Measurements from ENCODE around the gene INHBB.

Gene INHBB

GRCh38 chr2:120360307-120360855, 14.4 kb downstream of the INHBB start:
- no peak for DNase-seq

- no peak for DNase-seq
Measured at GRCh38 chr2:120362926-120363325, 17.0 kb downstream of the INHBB start.

GRCh38 chr2:120365236-120365793, 19.4 kb downstream of the INHBB start:
- DNase-seq = no peak

- DNase-seq = no peak
Measured at GRCh38 chr2:120366698-120367097, 20.8 kb downstream of the INHBB start.

- DNase-seq = no peak
Measured at GRCh38 chr2:120367221-120367620, 21.3 kb downstream of the INHBB start.

- no peak for DNase-seq
Measured at GRCh38 chr2:120367649-120368048, 21.7 kb downstream of the INHBB start.

- DNase-seq = no peak
Measured at GRCh38 chr2:120368086-120368485, 22.1 kb downstream of the INHBB start.

GRCh38 chr2:120369250-120369649, 23.3 kb downstream of the INHBB start:
- no peak for DNase-seq

GRCh38 chr2:120371969-120372625, 26.2 kb downstream of the INHBB start:
- no peak for DNase-seq

- no peak for DNase-seq
Measured at GRCh38 chr2:120372816-120373215, 26.9 kb downstream of the INHBB start.

GRCh38 chr2:120373424-120373823, 27.5 kb downstream of the INHBB start:
- no peak for DNase-seq

GRCh38 chr2:120374821-120375220, 28.9 kb downstream of the INHBB start:
- no peak for DNase-seq

GRCh38 chr2:120375251-120376020, 29.5 kb downstream of the INHBB start:
- no peak for DNase-seq

- no peak for DNase-seq
Measured at GRCh38 chr2:120376101-120376500, 30.2 kb downstream of the INHBB start.

- DNase-seq = no peak
Measured at GRCh38 chr2:120376679-120377640, 31.0 kb downstream of the INHBB start.

- no peak for DNase-seq
Measured at GRCh38 chr2:120378605-120379004, 32.7 kb downstream of the INHBB start.

- DNase-seq = no peak
Measured at GRCh38 chr2:120379916-120380893, 34.3 kb downstream of the INHBB start.

GRCh38 chr2:120381192-120381591, 35.3 kb downstream of the INHBB start:
- DNase-seq = no peak

GRCh38 chr2:120381661-120382060, 35.7 kb downstream of the INHBB start:
- no peak for DNase-seq

GRCh38 chr2:120382541-120383144, 36.7 kb downstream of the INHBB start:
- DNase-seq = no peak

- no peak for DNase-seq
Measured at GRCh38 chr2:120383191-120383590, 37.3 kb downstream of the INHBB start.
